ENCODE data around the gene PM20D2.

PM20D2 gene

DNA sequence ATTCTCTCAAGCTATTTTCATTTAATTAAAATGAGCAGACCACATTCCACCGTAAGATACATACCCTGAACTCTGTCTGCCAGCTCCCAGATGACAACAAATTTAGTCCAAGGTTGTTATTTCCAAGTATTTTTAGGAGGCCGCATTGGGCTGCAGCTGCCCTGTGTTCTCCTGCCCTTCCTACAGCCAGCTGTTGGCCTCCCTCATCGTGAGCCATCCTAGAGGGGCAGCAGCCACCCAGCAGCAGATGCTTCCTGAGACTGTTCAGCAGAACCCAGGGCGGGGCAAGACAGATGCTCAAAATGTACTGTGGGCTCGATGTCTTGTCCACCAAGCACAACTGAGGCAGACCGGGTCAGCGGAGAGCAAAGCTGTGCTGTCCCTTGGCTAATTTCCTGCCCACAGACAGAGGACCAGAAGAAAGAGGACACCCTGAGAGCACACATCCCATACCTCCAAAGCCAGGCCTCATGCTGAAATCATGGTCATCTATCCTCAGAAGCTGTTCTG is 54.9 kb downstream of the PM20D2 start:
- Histone ChIP-seq H3K9ac (ENCODE audit: low read length) (no peak overlapping the region), H3K4me2 (ENCODE audit: low read depth, low read length, poor library complexity, severe bottlenecking) (no peak overlapping the region), H4K20me1 (ENCODE audit: low read depth, low read length) (no peaks in the 10 kb centered on the region), H2AFZ (ENCODE audit: low read depth, low read length, severe bottlenecking) (no peak overlapping the region), H3K79me2 (ENCODE audit: insufficient read depth, low read length) (no peaks in the 10 kb centered on the region), H3K27ac (ENCODE audit: low read depth, low read length) (no peak overlapping the region), H3K36me3 (ENCODE audit: low read length) (no peaks in the 10 kb centered on the region), H3F3A (ENCODE audit: insufficient read depth) (no peaks in the 10 kb centered on the region), H3K4me3 (ENCODE audit: insufficient read depth, low read length, poor library complexity, severe bottlenecking) (no peak overlapping the region), H3K27me3 (ENCODE audit: low read length) (no peaks in the 10 kb centered on the region), H3K9me2 (replicated peaks; ENCODE audit: insufficient read depth, low read length) (no peaks in the 10 kb centered on the region), H3K9me3 (ENCODE audit: insufficient read depth, low read length) (no peaks in the 10 kb centered on the region)
- TF ChIP-seq EZH2phosphoT487 (conservative IDR thresholded peaks at IDR 0.05; ENCODE audit: low read length) (no peak), CTCF (IDR thresholded peaks at IDR 0.05; ENCODE audit: insufficient read depth, low read length, poor library complexity, severe bottlenecking) (no peak)

GRCh38 chr6:89204096-89204495 is 58.2 kb downstream of the PM20D2 start:
- Histone ChIP-seq H3K27ac (ENCODE audit: low read depth, low read length) (no peak overlapping the region), H2AFZ (ENCODE audit: low read depth, low read length, severe bottlenecking) (no peak overlapping the region), H3K27me3 (ENCODE audit: low read length) (no peaks in the 10 kb centered on the region), H4K20me1 (ENCODE audit: low read depth, low read length) (no peaks in the 10 kb centered on the region), H3K9me2 (replicated peaks; ENCODE audit: insufficient read depth, low read length) (no peaks in the 10 kb centered on the region), H3K79me2 (ENCODE audit: insufficient read depth, low read length) (no peaks in the 10 kb centered on the region), H3F3A (ENCODE audit: insufficient read depth) (no peaks in the 10 kb centered on the region), H3K9ac (ENCODE audit: low read length) (no peak overlapping the region), H3K9me3 (ENCODE audit: insufficient read depth, low read length) (no peaks in the 10 kb centered on the region), H3K36me3 (ENCODE audit: low read length) (no peaks in the 10 kb centered on the region), H3K4me3 (ENCODE audit: insufficient read depth, low read length, poor library complexity, severe bottlenecking) (no peak overlapping the region), H3K4me2 (ENCODE audit: low read depth, low read length, poor library complexity, severe bottlenecking) (no peak overlapping the region)
- TF ChIP-seq EZH2phosphoT487 (conservative IDR thresholded peaks at IDR 0.05; ENCODE audit: low read length) (no peak), CTCF (IDR thresholded peaks at IDR 0.05; ENCODE audit: insufficient read depth, low read length, poor library complexity, severe bottlenecking) (no peak)

- Histone ChIP-seq H4K20me1 (ENCODE audit: low read depth, low read length) (no peaks in the 10 kb centered on the region), H3K4me3 (ENCODE audit: insufficient read depth, low read length, poor library complexity, severe bottlenecking) (no peak overlapping the region), H3K36me3 (ENCODE audit: low read length) (no peaks in the 10 kb centered on the region), H3K4me2 (ENCODE audit: low read depth, low read length, poor library complexity, severe bottlenecking) (no peak overlapping the region), H3K9me2 (replicated peaks; ENCODE audit: insufficient read depth, low read length) (no peaks in the 10 kb centered on the region), H2AFZ (ENCODE audit: low read depth, low read length, severe bottlenecking) (no peak overlapping the region), H3F3A (ENCODE audit: insufficient read depth) (no peaks in the 10 kb centered on the region), H3K27ac (ENCODE audit: low read depth, low read length) (no peak overlapping the region), H3K9me3 (ENCODE audit: insufficient read depth, low read length) (no peaks in the 10 kb centered on the region), H3K9ac (ENCODE audit: low read length) (no peak overlapping the region), H3K79me2 (ENCODE audit: insufficient read depth, low read length) (no peaks in the 10 kb centered on the region), H3K27me3 (ENCODE audit: low read length) (no peaks in the 10 kb centered on the region)
- TF ChIP-seq EZH2phosphoT487 (conservative IDR thresholded peaks at IDR 0.05; ENCODE audit: low read length) (no peak), CTCF (IDR thresholded peaks at IDR 0.05; ENCODE audit: insufficient read depth, low read length, poor library complexity, severe bottlenecking) (no peak)
Observed at GRCh38 chr6:89205819-89206218, 60.0 kb downstream of the PM20D2 start.
